ENCODE data around the gene DIP2C. TPM values are rescaled to one million over a fixed set of nuclear protein-coding genes. Genes with fewer than 3 reads are reported as not detected.

Gene DIP2C
- total RNA-seq, 2 experiments from 2014 or later: 0.70 to 0.76 TPM

DNA sequence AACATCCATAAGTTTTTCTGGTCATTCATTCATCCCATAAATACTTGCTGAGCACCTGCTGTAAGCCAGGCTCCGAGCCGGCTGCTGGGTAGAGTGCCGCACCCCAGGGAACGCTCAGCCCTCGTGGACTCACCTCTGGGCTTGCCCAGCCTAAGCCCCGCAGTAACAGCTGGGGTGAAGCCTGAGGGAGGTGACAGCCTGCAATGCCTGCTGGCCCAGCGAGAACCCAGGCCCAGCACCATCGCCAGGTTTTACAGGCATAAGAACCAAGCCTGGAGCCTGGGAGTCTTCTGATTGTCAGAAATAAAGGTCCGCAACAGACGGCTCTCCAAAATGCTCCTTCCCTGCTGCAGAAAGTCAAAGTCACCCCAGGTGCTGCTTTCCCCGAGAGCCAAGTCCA lies 348.8 kb downstream of the DIP2C start:
- no peaks in the 10 kb centered on the region for H3K9me3 Mint-ChIP-seq
- DNase-seq: no peak
- no peaks in the 10 kb centered on the region for H3K27me3 Mint-ChIP-seq
- H3K36me3 Mint-ChIP-seq (ENCODE audit: low read depth): peaks cover 7% of the 10 kb centered on the region
- ChIA-PET POLR2A (no interaction called here), CTCF (no interaction called here)
- no peak overlapping the region for H3K27ac Mint-ChIP-seq
- H3K4me3 Mint-ChIP-seq: no peak overlapping the region
- H3K4me1 Mint-ChIP-seq: no peaks in the 10 kb centered on the region

DNA sequence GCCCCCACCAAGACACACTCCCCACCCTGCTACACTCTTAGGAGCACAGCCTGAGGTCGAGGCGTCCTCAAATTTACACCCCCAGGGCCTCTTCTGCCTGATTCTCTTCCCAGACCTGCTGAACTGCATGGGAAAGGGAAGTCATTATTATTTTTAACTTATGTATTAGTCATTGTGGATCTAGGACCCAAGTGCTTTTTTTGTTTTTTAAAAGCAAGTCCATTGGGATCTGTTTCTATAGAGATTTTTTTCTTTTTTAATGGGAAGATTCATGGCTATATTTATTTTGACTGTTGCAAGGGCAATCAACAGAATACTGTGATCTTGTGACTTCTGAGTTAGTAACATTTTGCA lies 350.5 kb downstream of the DIP2C start:
- ChIA-PET POLR2A (no interaction called here), CTCF (no interaction called here)
- Mint-ChIP-seq H3K27ac (no peak overlapping the region), H3K27me3 (no peaks in the 10 kb centered on the region), H3K4me1 (peaks cover 4% of the 10 kb centered on the region), H3K36me3 (ENCODE audit: low read depth) (peaks cover 7% of the 10 kb centered on the region), H3K4me3 (no peak overlapping the region), H3K9me3 (no peaks in the 10 kb centered on the region)
- DNase-seq: no peak

- ChIA-PET CTCF (no interaction called here), POLR2A (no interaction called here)
- Mint-ChIP-seq H3K9me3 (no peaks in the 10 kb centered on the region), H3K36me3 (ENCODE audit: low read depth) (peaks cover 7% of the 10 kb centered on the region), H3K27ac (no peak overlapping the region), H3K4me1 (peaks cover 10% of the 10 kb centered on the region), H3K27me3 (no peaks in the 10 kb centered on the region), H3K4me3 (no peak overlapping the region)
- DNase-seq: no peak
Measured at GRCh38 chr10:338171-339037, 351.1 kb downstream of the DIP2C start.

DNA sequence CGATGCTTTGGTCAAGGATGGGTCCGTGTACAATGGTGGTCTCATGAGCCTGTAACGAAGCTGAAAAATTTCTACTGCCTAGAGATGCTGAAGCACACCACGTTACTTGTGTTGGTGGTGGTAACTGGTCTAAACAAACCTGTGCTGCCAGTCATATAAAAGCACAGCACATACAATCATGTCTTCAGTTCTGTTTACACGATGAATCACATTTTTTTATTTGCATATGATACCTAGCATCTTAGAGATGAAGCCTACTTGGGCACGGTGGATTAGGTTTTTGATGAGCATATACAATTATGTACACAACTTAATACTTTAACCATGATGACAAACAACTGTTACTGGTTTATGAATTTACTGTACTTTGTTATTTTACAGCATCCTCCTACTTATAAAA lies 353.2 kb downstream of the DIP2C start:
- ChIA-PET POLR2A (no interaction called here), CTCF (no interaction called here)
- H3K4me3 Mint-ChIP-seq: no peak overlapping the region
- peaks cover 7% of the 10 kb centered on the region for H3K36me3 Mint-ChIP-seq (ENCODE audit: low read depth)
- peaks cover 15% of the 10 kb centered on the region for H3K4me1 Mint-ChIP-seq
- no peak for DNase-seq
- H3K27me3 Mint-ChIP-seq: no peaks in the 10 kb centered on the region
- no peaks in the 10 kb centered on the region for H3K9me3 Mint-ChIP-seq
- H3K27ac Mint-ChIP-seq: no peak overlapping the region

DNA sequence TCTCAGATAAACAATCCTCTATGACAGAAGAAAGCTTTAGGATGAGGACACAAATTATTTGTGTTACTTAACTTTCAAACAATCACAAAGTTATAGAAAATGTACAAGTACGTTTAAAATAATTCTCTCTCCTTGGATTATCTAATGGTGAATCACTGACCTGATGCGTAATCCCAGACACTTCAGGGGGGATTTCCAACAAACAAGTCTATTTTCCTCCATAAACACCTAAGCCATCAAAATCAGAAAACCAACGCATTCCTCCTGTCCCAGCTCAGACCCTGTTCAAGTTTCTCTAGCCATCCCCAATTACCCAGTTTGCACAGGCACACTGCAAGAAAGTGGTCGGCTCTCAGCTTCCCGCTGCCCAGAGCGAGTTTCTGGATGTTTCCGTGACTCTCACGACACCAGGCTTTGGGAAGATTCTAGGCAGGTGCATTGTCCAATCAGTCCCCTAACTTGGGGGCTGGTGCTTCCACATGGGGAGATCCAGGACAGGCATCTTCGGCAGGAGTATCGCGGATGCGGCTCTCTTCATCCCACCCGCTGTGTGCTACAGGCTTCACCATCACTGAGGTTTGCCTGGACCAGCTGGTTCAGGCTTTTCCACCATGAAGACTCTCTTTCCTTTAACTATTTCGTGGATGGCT lies 354.2 kb downstream of the DIP2C start:
- ChIA-PET POLR2A (no interaction called here), CTCF (no interaction called here)
- Mint-ChIP-seq H3K27ac (no peak overlapping the region), H3K27me3 (no peaks in the 10 kb centered on the region), H3K4me1 (peaks cover 16% of the 10 kb centered on the region), H3K4me3 (no peak overlapping the region), H3K36me3 (ENCODE audit: low read depth) (peaks cover 7% of the 10 kb centered on the region), H3K9me3 (no peaks in the 10 kb centered on the region)
- no peak for DNase-seq

DNA sequence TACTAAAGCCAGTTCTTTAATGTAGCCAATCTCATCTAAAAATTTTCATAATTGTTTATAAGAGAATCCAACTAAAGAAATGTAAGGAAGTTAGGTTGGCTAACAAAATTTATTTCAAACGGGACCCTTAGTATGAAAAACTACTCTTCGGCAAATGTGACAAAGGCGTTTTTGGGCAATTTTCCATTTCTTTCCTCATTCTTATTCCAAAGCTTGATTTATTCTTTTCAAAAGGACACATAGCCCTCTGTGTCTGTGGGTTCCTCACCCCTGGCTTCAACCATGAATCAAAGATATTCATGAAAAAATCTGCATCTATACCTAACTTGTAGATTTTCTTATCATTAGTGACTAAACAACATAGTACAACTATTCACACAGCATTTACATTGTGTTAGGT lies 358.3 kb downstream of the DIP2C start:
- Mint-ChIP-seq H3K9me3 (no peaks in the 10 kb centered on the region), H3K36me3 (ENCODE audit: low read depth) (no peaks in the 10 kb centered on the region), H3K27ac (no peak overlapping the region), H3K4me3 (no peak overlapping the region), H3K27me3 (no peaks in the 10 kb centered on the region), H3K4me1 (peaks cover 32% of the 10 kb centered on the region)
- POLR2A ChIA-PET: no interaction called here
- CTCF ChIA-PET: no interaction called here
- no peak for DNase-seq

GRCh38 chr10:329361-330099 lies 359.9 kb downstream of the DIP2C start:
- DNase-seq: peak; percentile 42
- peak overlapping the region; percentile 52 for H3K4me3 Mint-ChIP-seq
- H3K27ac Mint-ChIP-seq: peak overlapping the region; percentile 74
- ChIA-PET POLR2A (interaction anchor here (0.9 to 1.1 kb wide), 5 partner anchors 12 to 194 kb away, joined by 3 read pairs; partner anchors contain the start of gene ZMYND11), CTCF (no interaction called here)
- H3K9me3 Mint-ChIP-seq: no peaks in the 10 kb centered on the region
- H3K27me3 Mint-ChIP-seq: no peaks in the 10 kb centered on the region
- H3K36me3 Mint-ChIP-seq (ENCODE audit: low read depth): no peaks in the 10 kb centered on the region
- peaks cover 36% of the 10 kb centered on the region for H3K4me1 Mint-ChIP-seq

DNA sequence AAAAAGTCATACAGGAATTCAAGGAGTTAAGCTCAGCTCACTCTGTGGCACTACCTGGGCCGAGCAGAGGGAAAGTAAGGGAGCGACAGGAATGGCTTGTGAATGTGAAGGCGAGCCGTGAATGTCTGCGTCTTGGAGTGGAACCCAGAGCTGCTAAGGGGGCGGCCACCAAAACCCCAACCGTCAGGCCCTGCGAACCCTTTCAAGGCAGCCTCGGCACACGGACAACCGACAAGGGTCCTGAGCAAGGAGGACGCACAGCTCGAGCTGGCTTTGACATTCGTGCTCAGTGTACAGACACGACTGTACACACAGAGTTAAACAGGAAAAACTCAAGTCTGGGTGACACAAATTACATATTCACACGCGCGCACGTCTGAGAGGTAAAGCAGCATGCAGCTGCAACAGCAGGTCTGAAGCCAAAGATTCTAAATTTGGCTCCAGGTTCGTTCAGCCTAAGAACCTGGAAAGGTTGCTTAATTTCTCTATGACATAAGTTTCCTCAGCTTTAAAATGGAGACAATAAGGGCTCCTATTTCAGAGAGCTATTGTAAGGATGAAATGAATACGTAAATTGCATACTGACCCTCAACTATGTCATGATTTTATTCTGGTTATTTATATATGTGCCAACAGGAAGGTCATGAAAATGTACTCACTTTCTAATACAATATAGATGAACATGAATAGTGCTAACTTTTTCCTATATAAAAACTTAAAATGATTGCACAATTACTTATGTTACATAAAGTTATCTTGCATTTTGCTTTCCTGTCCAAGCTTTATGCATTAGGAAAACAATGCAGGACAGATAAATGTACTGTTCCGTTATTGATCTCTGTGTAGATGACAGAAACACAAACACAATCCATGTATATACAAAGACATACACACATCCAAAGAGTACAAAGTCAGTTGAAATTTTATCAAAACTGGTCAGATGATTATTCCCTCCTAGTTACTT lies 361.3 kb downstream of the DIP2C start:
- Mint-ChIP-seq H3K4me3 (no peak overlapping the region), H3K36me3 (ENCODE audit: low read depth) (no peaks in the 10 kb centered on the region), H3K9me3 (no peaks in the 10 kb centered on the region), H3K4me1 (peaks cover 35% of the 10 kb centered on the region), H3K27ac (no peak overlapping the region), H3K27me3 (no peaks in the 10 kb centered on the region)
- DNase-seq: no peak
- CTCF ChIA-PET: interaction anchor here (0.6 to 1.4 kb wide), 2 partner anchors 43 to 98 kb away, joined by 3 read pairs; no protein-coding TSS in a partner anchor
- POLR2A ChIA-PET: interaction anchor here (0.9 kb wide), 1 partner anchor 193 kb away, joined by 3 read pairs; the partner anchor contains the start of gene ZMYND11

DNA sequence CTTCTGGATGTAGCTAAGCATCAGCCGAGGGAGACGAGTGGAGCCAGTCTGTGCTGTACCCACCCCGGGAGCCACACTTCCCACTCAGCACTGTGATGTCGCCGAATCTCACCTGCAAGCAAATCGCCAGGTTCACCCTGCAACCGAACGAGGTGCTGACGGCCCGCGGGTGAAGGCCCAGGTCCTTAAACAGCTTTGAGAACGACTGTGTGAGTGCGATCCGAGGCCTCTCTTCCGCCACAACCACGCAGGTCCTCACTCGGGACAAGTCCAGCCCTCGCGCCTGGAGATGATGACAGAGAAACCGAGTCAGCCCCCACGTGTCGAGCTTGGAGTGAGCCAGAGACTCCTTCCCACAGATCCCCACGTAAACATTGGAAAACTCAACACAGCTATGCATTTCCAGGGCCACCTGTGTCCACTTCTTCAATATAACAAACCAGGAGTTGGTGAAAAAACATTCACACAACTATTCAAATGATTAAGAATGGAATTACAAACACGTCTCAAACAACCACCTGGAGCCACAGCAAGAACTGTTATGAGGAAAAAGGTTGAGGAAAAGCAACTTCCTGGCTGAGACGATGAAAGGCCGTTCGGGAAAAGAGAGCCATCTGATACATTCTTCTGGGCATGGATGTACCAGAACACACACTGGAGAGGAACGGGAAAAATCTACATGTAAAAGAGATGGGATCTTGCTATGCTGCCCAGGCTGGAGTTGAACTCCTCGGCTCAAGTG lies 362.4 kb downstream of the DIP2C start:
- H3K27me3 Mint-ChIP-seq: no peaks in the 10 kb centered on the region
- H3K27ac Mint-ChIP-seq: no peak overlapping the region
- ChIA-PET POLR2A (no interaction called here), CTCF (interaction anchor here (1.4 kb wide), 1 partner anchor 97 kb away, joined by 3 read pairs; no protein-coding TSS in a partner anchor)
- no peaks in the 10 kb centered on the region for H3K9me3 Mint-ChIP-seq
- DNase-seq: no peak
- H3K4me1 Mint-ChIP-seq: peaks cover 34% of the 10 kb centered on the region
- H3K4me3 Mint-ChIP-seq: no peak overlapping the region
- no peaks in the 10 kb centered on the region for H3K36me3 Mint-ChIP-seq (ENCODE audit: low read depth)

DNA sequence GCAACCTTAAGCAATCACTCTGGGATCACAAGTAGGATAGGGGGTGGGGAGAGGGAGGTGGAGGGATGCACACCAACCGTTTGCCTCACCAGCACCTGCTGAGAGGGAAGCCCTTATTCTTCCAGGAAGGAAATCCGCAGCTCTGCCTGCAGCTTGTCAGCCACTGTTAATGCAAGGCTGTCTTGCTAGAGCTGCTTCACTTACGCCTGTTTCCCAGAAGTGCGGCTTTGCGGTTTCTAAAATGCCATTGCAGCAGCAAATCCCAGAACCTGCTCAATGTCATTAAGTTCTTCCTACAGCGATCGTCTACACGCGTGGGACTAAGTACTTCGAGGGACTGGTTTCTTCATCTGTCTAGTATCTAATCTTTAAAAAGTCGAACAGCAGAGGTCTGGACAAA lies 363.1 kb downstream of the DIP2C start:
- no peak for DNase-seq
- peaks cover 33% of the 10 kb centered on the region for H3K4me1 Mint-ChIP-seq
- H3K9me3 Mint-ChIP-seq: no peaks in the 10 kb centered on the region
- ChIA-PET POLR2A (no interaction called here), CTCF (no interaction called here)
- H3K27ac Mint-ChIP-seq: no peak overlapping the region
- no peaks in the 10 kb centered on the region for H3K27me3 Mint-ChIP-seq
- no peaks in the 10 kb centered on the region for H3K36me3 Mint-ChIP-seq (ENCODE audit: low read depth)
- no peak overlapping the region for H3K4me3 Mint-ChIP-seq

GRCh38 chr10:325282-325681 lies 364.2 kb downstream of the DIP2C start:
- ChIA-PET CTCF (no interaction called here), POLR2A (no interaction called here)
- no peaks in the 10 kb centered on the region for H3K9me3 Mint-ChIP-seq
- peaks cover 4% of the 10 kb centered on the region for H3K36me3 Mint-ChIP-seq (ENCODE audit: low read depth)
- peaks cover 31% of the 10 kb centered on the region for H3K4me1 Mint-ChIP-seq
- H3K4me3 Mint-ChIP-seq: no peak overlapping the region
- no peak for DNase-seq
- no peaks in the 10 kb centered on the region for H3K27me3 Mint-ChIP-seq
- no peak overlapping the region for H3K27ac Mint-ChIP-seq

DNA sequence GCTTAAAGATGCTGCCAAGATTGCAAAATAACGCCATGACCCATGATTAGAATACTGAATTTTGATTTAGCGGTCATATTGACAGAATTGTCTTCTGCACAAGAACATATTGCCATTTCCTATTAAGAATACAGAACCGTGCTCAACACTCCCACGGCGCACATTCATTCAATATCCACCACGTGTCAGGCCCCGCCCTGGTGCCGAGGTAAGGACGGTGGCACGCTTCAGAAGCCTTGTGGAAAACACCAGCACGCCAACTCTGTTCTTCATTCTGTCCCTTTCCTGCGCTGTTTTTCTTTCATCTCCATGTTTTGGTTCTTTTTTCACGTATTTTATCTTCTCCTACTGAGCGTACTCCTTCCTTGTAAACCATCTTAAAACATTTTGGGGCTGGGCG lies 364.9 kb downstream of the DIP2C start:
- CTCF ChIA-PET: no interaction called here
- no peak for DNase-seq
- no peaks in the 10 kb centered on the region for H3K27me3 Mint-ChIP-seq
- H3K4me1 Mint-ChIP-seq: peaks cover 26% of the 10 kb centered on the region
- H3K9me3 Mint-ChIP-seq: no peaks in the 10 kb centered on the region
- POLR2A ChIA-PET: no interaction called here
- H3K4me3 Mint-ChIP-seq: no peak overlapping the region
- peaks cover 4% of the 10 kb centered on the region for H3K36me3 Mint-ChIP-seq (ENCODE audit: low read depth)
- H3K27ac Mint-ChIP-seq: peak overlapping the region; percentile 34

Data from activated CD4-positive, alpha-beta memory T cell treated with anti-CD3 and anti-CD28 coated beads, Interleukin-2, amount 10 ng/mL, durations not matched to agents 7 days and 5 days (primary cell).